Measurements from ENCODE around the gene SCARB1. TPM values are rescaled to one million over a fixed set of nuclear protein-coding genes. Genes with fewer than 3 reads are reported as not detected.

The SCARB1 gene
- total and polyA plus RNA-seq, 2 of the 13 experiments (the other 11 are each of a cell fraction or from before 2014, with no cell fraction given), result 63.4 to 160 TPM

DNA sequence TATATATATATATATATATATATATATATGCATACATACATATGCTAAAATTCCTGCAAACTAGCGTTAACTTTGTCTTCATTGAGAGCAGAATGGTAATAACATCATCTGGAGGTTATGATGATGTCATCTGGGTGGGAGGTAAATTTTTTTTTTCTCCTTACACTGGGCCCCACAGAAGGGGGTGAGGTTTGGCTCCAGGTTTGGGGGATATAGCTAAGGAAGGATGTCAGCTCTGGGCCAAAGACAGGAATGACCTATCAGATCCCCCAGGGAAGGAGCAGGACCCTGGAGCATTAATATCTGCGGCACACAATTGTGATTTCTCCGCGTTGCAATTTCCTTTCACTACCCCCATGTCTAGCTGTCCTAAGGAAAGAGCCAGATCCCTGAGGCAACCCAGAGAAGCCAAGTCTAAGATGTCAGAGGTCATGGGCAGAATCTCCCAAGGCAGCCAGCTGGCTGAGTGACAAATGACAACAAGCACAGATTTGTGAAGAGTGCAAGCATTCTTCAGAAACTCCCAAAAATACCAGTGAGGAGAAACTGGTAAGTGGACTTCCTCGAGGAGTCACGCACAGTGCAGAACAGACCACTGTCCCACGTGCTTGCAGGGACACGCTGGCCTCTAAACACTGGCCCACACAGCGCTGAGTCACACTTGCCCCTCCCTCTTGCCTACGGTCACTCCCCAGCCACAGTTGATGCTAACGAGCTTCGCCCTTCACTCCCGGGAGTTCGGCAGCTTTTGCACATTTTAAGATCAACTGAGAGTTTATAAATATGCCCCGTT lies 40.8 kb upstream of the SCARB1 start (continued):
- TF ChIP-seq ZBTB40 (IDR thresholded peaks at IDR 0.05) (no peak), ZBTB40 (CRISPR knock-in tag; IDR thresholded peaks at IDR 0.05) (peak; percentile 37; the same call in 1 of the 2 replicates), ZNF501 (CRISPR knock-in tag; IDR thresholded peaks at IDR 0.05) (no peak), ZNF552 (CRISPR knock-in tag; IDR thresholded peaks at IDR 0.05; ENCODE audit: borderline replicate concordance) (no peak), ZNF839 (CRISPR knock-in tag; IDR thresholded peaks at IDR 0.05; ENCODE audit: borderline replicate concordance) (no peak), SP4 (CRISPR knock-in tag; IDR thresholded peaks at IDR 0.05) (no peak), REXO4 (CRISPR knock-in tag; IDR thresholded peaks at IDR 0.05; ENCODE audit: borderline replicate concordance) (no peak), FOXO1 (CRISPR knock-in tag; IDR thresholded peaks at IDR 0.05) (peak; percentile 62; the same call in 1 of the 2 replicates), ZNF251 (CRISPR knock-in tag; IDR thresholded peaks at IDR 0.05) (no peak), ARNT (IDR thresholded peaks at IDR 0.05) (no peak)
- TF ChIP-seq, protein P1, sequence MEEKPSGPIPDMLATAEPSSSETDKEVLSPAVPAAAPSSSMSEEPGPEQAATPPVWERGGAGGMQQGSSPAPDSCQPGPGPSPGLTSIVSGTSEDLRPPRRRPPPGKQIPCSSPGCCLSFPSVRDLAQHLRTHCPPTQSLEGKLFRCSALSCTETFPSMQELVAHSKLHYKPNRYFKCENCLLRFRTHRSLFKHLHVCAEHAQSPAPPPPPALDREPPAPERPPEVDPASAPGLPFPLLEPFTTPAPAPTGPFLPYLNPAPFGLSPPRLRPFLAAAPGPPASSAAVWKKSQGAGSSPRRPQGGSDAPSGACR (CRISPR knock-in tag; IDR thresholded peaks at IDR 0.05), result 0 out of 2 replicates have a peak, but pooled peaks have one; percentile 34
- TF ChIP-seq, protein P2, sequence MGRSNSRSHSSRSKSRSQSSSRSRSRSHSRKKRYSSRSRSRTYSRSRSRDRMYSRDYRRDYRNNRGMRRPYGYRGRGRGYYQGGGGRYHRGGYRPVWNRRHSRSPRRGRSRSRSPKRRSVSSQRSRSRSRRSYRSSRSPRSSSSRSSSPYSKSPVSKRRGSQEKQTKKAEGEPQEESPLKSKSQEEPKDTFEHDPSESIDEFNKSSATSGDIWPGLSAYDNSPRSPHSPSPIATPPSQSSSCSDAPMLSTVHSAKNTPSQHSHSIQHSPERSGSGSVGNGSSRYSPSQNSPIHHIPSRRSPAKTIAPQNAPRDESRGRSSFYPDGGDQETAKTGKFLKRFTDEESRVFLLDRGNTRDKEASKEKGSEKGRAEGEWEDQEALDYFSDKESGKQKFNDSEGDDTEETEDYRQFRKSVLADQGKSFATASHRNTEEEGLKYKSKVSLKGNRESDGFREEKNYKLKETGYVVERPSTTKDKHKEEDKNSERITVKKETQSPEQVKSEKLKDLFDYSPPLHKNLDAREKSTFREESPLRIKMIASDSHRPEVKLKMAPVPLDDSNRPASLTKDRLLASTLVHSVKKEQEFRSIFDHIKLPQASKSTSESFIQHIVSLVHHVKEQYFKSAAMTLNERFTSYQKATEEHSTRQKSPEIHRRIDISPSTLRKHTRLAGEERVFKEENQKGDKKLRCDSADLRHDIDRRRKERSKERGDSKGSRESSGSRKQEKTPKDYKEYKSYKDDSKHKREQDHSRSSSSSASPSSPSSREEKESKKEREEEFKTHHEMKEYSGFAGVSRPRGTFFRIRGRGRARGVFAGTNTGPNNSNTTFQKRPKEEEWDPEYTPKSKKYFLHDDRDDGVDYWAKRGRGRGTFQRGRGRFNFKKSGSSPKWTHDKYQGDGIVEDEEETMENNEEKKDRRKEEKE (IDR thresholded peaks at IDR 0.05), result no peak
- TF ChIP-seq, protein P3, sequence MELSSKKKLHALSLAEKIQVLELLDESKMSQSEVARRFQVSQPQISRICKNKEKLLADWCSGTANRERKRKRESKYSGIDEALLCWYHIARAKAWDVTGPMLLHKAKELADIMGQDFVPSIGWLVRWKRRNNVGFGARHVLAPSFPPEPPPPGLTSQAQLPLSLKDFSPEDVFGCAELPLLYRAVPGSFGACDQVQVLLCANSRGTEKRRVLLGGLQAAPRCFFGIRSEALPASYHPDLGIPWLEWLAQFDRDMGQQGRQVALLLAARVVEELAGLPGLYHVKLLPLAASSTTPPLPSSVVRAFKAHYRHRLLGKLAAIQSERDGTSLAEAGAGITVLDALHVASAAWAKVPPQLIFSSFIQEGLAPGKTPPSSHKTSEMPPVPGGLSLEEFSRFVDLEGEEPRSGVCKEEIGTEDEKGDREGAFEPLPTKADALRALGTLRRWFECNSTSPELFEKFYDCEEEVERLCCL (CRISPR knock-in tag; IDR thresholded peaks at IDR 0.05; ENCODE audit: borderline replicate concordance), result no peak
